T follicular helper cell (primary cell): ENCODE data around the gene COQ10A.
A peak's percentile ranks its signal among the peaks of the same experiment; 100 is the strongest.

ENCODE experiments used
- DNase-seq: peaks from one replicate; pipeline ENCODE4 v3.0.0-alpha.2; 2020; ENCODE audit warnings: low read depth
- total RNA-seq, 2 experiments: gene quantifications; one replicate each; lab custom pipeline; 2026; lab: John Stamatoyannopoulos, UW

COQ10A gene
- 11.1 to 23.3 reads per million in 2 experiments for total RNA-seq

DNA sequence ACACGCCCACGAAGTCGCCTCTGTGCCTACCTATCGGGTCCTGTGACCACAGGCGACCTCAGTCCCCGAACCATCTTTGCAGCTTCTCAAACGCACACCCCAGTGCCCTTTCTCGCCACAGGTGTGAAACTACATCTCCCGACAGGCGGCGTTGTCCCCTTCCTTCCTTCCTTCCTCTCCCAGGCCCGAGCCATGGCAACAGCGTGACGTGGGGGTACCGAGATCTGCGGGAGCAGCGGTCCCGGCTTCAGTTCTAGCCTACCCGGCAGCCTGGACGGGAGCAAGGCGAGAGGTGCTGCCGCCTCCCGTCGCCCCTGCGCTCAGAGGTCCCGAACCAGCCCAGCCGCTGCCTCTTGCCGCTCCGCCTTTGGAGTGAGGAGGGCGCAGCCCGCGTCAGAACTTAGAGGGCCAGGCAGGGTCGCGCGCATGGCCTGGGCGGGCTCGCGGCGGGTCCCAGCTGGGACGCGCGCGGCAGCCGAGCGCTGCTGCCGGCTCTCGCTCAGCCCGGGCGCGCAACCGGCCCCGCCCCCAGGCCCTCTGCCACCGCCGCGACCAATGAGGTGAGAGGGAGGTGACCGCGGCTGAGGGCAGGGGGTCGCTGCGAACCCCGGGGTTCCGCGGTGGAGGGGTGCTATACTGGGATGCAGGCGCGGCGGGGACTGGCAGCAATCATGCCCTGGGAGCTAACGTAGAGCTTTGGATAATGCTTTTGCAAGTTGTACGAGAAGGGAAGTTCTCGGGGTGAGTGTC lies at the start of gene COQ10A:
TSS of gene COQ10A (plus strand) at position 250 of the 750 bp plus-strand sequence. CDS start at position 427, 177 bp downstream.
- DNase-seq = peak; percentile 88

- DNase-seq = no peak
Observed at GRCh38 chr12:56219840-56220239, 46.9 kb upstream of the COQ10A start.

GRCh38 chr12:56220611-56221231 lies 46.0 kb upstream of the COQ10A start:
- no peak for DNase-seq

DNA sequence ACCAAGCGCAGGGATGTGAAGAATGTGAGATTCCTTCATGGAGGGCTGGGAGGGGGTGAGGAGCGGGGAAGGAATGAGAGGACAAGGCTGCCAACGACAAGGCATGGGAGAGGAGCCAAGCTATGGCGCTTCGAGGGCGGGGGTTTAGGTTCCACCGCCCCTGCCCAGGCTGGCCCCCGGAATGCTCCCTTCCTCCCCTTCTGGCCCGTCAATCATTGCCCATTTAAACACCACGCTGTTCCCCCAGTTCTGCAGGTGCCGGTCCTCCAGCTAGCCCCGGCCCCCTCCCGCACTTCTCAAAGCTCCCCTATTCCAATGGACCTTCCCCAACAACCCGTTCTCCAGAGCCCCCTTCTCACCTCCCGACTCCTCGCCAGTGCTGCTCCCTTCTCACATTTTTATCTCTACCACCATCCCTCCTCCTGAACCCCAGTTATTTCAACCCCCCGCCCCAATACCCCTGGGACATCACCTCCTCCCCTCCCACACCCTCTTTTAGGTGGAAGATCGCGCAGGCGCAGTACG lies 45.4 kb upstream of the COQ10A start:
- DNase-seq = no peak

GRCh38 chr12:56221757-56222530 lies 44.8 kb upstream of the COQ10A start, which contains the start of gene RNF41:
Gene RNF41, minus strand, starts transcription at chr12:56221922. Its CDS starts 7,875 bp downstream, at chr12:56214047.
- peak; percentile 85 for DNase-seq

- DNase-seq = no peak
Observed at GRCh38 chr12:56222531-56222895, 44.2 kb upstream of the COQ10A start.

DNA sequence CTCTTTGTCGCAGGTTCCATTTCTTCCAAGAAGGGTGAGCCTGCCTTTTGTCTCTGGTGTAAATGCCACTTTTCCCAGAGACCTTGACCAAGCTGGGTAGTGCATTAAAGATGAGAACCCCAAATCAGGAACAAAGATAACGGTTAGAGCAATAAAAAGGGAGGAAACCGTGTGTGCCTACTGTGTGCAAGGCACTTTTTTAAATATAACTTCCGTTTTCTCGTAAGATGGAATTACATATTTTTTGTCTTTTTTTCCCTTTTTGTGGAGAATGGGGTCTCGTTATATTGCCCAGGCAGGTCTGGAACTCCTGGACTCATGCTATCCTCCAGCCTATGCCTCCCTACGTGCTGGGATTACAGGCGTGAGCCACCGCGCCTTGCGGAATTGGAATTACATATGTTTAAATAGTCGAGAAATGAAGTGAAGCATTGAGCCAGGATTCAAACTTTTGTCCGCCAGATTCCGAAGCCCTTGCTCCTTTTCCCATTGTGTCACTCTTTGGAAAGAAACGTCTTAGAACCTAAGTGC lies 43.1 kb upstream of the COQ10A start:
- DNase-seq = no peak

GRCh38 chr12:56224102-56224701 lies 42.5 kb upstream of the COQ10A start, which contains the start of gene NABP2:
Gene NABP2, plus strand, starts transcription at chr12:56224342. Its CDS starts 515 bp downstream, at chr12:56224857.
- DNase-seq = peak; percentile 82

GRCh38 chr12:56224954-56225353 lies 41.8 kb upstream of the COQ10A start:
- DNase-seq = no peak

DNA sequence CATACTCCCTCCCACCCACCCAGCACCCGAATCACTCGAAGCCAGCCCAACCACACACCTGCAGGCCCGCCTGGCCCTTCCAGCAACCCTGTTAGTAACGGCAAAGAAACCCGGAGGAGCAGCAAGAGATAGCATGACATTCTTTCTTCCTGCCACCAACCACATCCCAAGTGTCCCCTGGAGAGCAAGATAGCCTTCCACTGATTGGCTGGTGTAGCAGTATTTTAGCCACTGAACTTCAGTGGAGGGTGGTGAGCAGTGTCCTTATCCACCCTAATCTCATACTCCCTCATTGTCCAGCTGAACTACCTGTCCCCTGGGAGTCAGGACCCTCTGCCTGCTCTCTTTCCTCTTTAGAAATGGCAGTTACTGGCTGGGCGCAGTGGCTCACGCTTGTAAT lies 37.7 kb upstream of the COQ10A start:
- DNase-seq = no peak

- DNase-seq = no peak
Observed at GRCh38 chr12:56229916-56230431, 36.8 kb upstream of the COQ10A start, which contains the start of gene SLC39A5. Gene SLC39A5, plus strand, starts transcription at chr12:56230051. Its CDS starts 1,224 bp downstream, at chr12:56231275.

GRCh38 chr12:56230432-56231183 lies 36.1 kb upstream of the COQ10A start:
- DNase-seq = no peak

DNA sequence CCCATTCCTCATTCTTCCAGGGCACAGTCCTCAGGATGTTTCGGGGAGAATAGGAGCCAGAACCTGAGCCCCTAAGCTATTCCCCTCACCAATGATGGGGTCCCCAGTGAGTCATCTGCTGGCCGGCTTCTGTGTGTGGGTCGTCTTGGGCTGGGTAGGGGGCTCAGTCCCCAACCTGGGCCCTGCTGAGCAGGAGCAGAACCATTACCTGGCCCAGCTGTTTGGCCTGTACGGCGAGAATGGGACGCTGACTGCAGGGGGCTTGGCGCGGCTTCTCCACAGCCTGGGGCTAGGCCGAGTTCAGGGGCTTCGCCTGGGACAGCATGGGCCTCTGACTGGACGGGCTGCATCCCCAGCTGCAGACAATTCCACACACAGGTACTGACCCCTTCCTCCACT lies 35.6 kb upstream of the COQ10A start:
- no peak for DNase-seq

GRCh38 chr12:56234746-56235436 lies 31.9 kb upstream of the COQ10A start:
- no peak for DNase-seq

- DNase-seq = no peak
Observed at GRCh38 chr12:56236091-56236490, 30.7 kb upstream of the COQ10A start.

- DNase-seq = no peak
Observed at GRCh38 chr12:56236985-56237384, 29.8 kb upstream of the COQ10A start.

- DNase-seq = no peak
Observed at GRCh38 chr12:56237552-56237951, 29.2 kb upstream of the COQ10A start.

DNA sequence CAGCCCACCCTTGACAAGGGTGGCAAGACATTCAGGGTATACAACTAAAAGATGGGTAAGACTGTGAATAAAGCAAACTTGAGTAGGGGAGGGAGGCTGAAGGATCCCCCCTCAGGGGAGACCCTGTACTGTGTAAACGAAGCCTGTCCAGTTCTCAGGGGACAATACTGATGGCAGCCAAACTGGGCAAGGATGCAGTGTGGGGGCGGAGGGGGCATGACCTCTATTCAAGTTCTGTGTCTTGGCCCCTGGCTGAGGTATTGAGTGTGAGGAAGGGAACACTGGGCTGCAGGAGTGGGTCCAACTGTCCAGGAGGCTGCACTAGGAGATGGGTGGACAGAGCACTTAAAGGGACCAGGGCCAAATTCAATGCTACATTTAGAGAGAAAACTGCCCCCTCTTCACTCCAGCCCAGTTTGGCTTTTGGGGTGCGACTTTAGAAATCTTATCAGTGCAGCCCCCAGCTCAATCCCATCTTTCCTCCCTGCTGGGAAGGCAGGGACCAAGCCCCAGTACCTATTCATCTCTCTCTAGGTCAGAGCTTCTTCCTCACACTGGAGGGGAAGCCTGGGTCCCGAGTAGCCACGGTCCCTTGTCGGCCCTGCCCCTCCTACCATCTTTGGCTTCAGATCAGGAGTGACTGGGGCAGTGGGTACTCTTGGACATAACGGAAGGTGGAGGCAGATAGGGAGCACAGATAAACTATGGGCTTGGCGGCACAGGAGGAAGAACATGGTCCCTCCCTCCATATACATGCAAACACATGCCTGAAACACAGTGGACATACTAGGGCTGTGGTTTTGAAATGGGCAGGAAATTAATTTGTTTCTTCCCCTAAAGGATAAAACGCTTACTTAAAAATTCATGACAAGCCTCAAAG lies 25.1 kb upstream of the COQ10A start:
- DNase-seq = no peak

GRCh38 chr12:56242986-56243385 lies 23.8 kb upstream of the COQ10A start:
- DNase-seq = no peak
